K562 (cell line): ENCODE data around the gene SCYL1. TPM values are rescaled to one million over a fixed set of nuclear protein-coding genes. Genes with fewer than 3 reads are reported as not detected.

Source experiments
- CEBPZ ChIP-seq: fragments of 150-350 bp; IDR thresholded peaks from 2 replicates; pipeline ENCODE4 v1.6.1; 2014; ENCODE audit warnings: low read depth, mild to moderate bottlenecking, low read length, borderline replicate concordance
- CREB5 ChIP-seq: fragments of 250-450 bp; sonication (Bioruptor Pico); IDR thresholded peaks from 2 replicates; pipeline ENCODE4 v1.5.0; 2020; ENCODE audit warnings: mild to moderate bottlenecking
- GATAD2B ChIP-seq: fragments of 450-650 bp; IDR thresholded peaks from 2 replicates; pipeline ENCODE4 v1.6.1; 2017; ENCODE audit warnings: mild to moderate bottlenecking, borderline replicate concordance
- HCFC1 ChIP-seq: IDR thresholded peaks from 2 replicates; pipeline ENCODE4 v1.6.1; 2012; ENCODE audit warnings: low read depth, low read length, improper control_type of control experiment
- MBD2 ChIP-seq: sonication (generic); IDR thresholded peaks from 2 replicates; pipeline ENCODE4 v1.6.1; 2016; ENCODE audit warnings: low read depth, borderline replicate concordance
- NUFIP1 ChIP-seq: fragments of 450-650 bp; IDR thresholded peaks from 2 replicates; pipeline ENCODE4 v1.6.1; 2018; ENCODE audit not compliant: partially characterized antibody
- ZBTB8A ChIP-seq: fragments of 450-650 bp; IDR thresholded peaks from 2 replicates; pipeline ENCODE4 v1.6.1; 2018; ENCODE audit warnings: mild to moderate bottlenecking, moderate library complexity; ENCODE audit not compliant: partially characterized antibody
- ZNF165 ChIP-seq: fragments of 250-450 bp; sonication (Bioruptor Pico); IDR thresholded peaks from 2 replicates; pipeline ENCODE4 v1.4.0; 2020; ENCODE audit warnings: borderline replicate concordance
- ZNF695 ChIP-seq: fragments of 450-650 bp; formaldehyde crosslinking; IDR thresholded peaks from 2 replicates; pipeline ENCODE4 v1.4.0; 2020; ENCODE audit warnings: mild to moderate bottlenecking, moderate library complexity
- polyA plus RNA-seq, 8 experiments: library from polyadenylated mRNA; depleted of rRNA in 4 of 8; stranded (reverse) in 5 of 8; unstranded in 3 of 8; fragments of >200 nt; fragmentation: Nextera tagmentation in 2 of 8; fragmentation: Illumina TruSeq in 1 of 8; extraction: Ambion mirVana in 2 of 8; extraction: Trizol in 1 of 8; gene quantifications; 2 replicates each; pipeline versions ENCODE4 v1.2.1 to v1.2.3, GENCODE V29; 2011 to 2014; ENCODE audit warnings: inconsistent platforms in 1 of 8, missing spikeins in 1 of 8
- total RNA-seq, 7 experiments: library from RNA; depleted of rRNA in 6 of 7; stranded (reverse); fragments of >200 nt in 6 of 7; fragmentation: Illumina TruSeq in 2 of 7; extraction: Trizol in 2 of 7; gene quantifications; 2 replicates each; pipeline versions ENCODE4 v1.2.1 to v1.2.3, GENCODE V29; 2011 to 2021; ENCODE audit warnings: low replicate concordance in 1 of 7
- TF ChIP-seq, protein P1 (sequence below): sonication (generic); formaldehyde crosslinking; IDR thresholded peaks from 2 replicates; pipeline ENCODE4 v1.8.0; 2023; ENCODE audit warnings: mild to moderate bottlenecking, missing genetic modification reagents
- TF ChIP-seq, protein P2 (sequence below): fragments of 250-450 bp; sonication (Bioruptor Pico); IDR thresholded peaks from 2 replicates; pipeline ENCODE4 v1.8.0; 2022; ENCODE audit warnings: moderate library complexity, mild to moderate bottlenecking, inconsistent platforms
- TF ChIP-seq, protein P3 (sequence below): fragments of 450-650 bp; IDR thresholded peaks from 2 replicates; pipeline ENCODE4 v1.6.1; 2017; ENCODE audit warnings: antibody characterized with exemption

The SCYL1 gene
- total and polyA plus RNA-seq, 9 of the 15 experiments (the other 6 are each of a cell fraction or from before 2014, with no cell fraction given): 1.9 to 145 (median 57.6) TPM

- TF ChIP-seq, protein P1, sequence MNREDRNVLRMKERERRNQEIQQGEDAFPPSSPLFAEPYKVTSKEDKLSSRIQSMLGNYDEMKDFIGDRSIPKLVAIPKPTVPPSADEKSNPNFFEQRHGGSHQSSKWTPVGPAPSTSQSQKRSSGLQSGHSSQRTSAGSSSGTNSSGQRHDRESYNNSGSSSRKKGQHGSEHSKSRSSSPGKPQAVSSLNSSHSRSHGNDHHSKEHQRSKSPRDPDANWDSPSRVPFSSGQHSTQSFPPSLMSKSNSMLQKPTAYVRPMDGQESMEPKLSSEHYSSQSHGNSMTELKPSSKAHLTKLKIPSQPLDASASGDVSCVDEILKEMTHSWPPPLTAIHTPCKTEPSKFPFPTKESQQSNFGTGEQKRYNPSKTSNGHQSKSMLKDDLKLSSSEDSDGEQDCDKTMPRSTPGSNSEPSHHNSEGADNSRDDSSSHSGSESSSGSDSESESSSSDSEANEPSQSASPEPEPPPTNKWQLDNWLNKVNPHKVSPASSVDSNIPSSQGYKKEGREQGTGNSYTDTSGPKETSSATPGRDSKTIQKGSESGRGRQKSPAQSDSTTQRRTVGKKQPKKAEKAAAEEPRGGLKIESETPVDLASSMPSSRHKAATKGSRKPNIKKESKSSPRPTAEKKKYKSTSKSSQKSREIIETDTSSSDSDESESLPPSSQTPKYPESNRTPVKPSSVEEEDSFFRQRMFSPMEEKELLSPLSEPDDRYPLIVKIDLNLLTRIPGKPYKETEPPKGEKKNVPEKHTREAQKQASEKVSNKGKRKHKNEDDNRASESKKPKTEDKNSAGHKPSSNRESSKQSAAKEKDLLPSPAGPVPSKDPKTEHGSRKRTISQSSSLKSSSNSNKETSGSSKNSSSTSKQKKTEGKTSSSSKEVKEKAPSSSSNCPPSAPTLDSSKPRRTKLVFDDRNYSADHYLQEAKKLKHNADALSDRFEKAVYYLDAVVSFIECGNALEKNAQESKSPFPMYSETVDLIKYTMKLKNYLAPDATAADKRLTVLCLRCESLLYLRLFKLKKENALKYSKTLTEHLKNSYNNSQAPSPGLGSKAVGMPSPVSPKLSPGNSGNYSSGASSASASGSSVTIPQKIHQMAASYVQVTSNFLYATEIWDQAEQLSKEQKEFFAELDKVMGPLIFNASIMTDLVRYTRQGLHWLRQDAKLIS: peak; percentile 81
- TF ChIP-seq ZNF695 (CRISPR knock-in tag) (no peak), HCFC1 (no peak), GATAD2B (no peak), NUFIP1 (no peak), ZBTB8A (no peak), MBD2 (peak; percentile 40; the same call in 1 of the 2 replicates), CREB5 (CRISPR knock-in tag) (no peak), CEBPZ (no peak), ZNF165 (0 out of 2 replicates have a peak, but pooled peaks have one; percentile 16)
- TF ChIP-seq, protein P2, sequence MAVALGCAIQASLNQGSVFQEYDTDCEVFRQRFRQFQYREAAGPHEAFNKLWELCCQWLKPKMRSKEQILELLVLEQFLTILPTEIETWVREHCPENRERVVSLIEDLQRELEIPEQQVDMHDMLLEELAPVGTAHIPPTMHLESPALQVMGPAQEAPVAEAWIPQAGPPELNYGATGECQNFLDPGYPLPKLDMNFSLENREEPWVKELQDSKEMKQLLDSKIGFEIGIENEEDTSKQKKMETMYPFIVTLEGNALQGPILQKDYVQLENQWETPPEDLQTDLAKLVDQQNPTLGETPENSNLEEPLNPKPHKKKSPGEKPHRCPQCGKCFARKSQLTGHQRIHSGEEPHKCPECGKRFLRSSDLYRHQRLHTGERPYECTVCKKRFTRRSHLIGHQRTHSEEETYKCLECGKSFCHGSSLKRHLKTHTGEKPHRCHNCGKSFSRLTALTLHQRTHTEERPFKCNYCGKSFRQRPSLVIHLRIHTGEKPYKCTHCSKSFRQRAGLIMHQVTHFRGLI: no peak
- TF ChIP-seq, protein P3, sequence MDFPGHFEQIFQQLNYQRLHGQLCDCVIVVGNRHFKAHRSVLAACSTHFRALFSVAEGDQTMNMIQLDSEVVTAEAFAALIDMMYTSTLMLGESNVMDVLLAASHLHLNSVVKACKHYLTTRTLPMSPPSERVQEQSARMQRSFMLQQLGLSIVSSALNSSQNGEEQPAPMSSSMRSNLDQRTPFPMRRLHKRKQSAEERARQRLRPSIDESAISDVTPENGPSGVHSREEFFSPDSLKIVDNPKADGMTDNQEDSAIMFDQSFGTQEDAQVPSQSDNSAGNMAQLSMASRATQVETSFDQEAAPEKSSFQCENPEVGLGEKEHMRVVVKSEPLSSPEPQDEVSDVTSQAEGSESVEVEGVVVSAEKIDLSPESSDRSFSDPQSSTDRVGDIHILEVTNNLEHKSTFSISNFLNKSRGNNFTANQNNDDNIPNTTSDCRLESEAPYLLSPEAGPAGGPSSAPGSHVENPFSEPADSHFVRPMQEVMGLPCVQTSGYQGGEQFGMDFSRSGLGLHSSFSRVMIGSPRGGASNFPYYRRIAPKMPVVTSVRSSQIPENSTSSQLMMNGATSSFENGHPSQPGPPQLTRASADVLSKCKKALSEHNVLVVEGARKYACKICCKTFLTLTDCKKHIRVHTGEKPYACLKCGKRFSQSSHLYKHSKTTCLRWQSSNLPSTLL: no peak
These were observed at the start of gene SCYL1 (continued) for GRCh38 chr11:65524741-65525545.
